Pancreas (tissue), 10 donors: ENCODE measurements around the gene SLC8A2. TPM values are rescaled to one million over a fixed set of nuclear protein-coding genes. Genes with fewer than 3 reads are reported as not detected.
A peak's percentile ranks its signal among the peaks of the same experiment; 100 is the strongest.
"Not testable (repeated sequence)": the region's sequence is repeated elsewhere in the genome, so short reads cannot be mapped to it uniquely, and the experiment has no call there.

Experiments used
- ATAC-seq, 4 donors: fragments of 200-7000 bp; cut with Tn5 transposase; one replicate each; pipeline versions ENCODE4 v1.8.0 to v1.9.1; 2020; ENCODE audit warnings: mild to moderate bottlenecking in 4 of 4, moderate library complexity in 4 of 4
- DNase-seq, 6 donors: peaks; one replicate each; pipeline ENCODE4 v3.0.0-alpha.2; 2020
- FAIRE-seq: peaks from 2 replicates; lab custom pipeline; 2012; peaks lifted over from hg19 to GRCh38; lab: Jason Lieb, UNC
- H3K27ac ChIP-seq, 4 donors: fragments of 200-600 bp; sonication (generic); 1 replicate in 3 of 4; 2 replicates in 1 of 4; pipeline versions ENCODE4 v1.5.0 to v1.8.0; 2020
- H3K27me3 ChIP-seq, 4 donors: fragments of 200-600 bp; one replicate each; pipeline ENCODE4 v1.8.0; 2021
- H3K36me3 ChIP-seq, 3 donors: fragments of 200-600 bp; sonication (generic) in 1 of 3; one replicate each; pipeline versions ENCODE4 v1.5.0 to v1.8.0; 2020 to 2021
- H3K4me1 ChIP-seq, 3 donors: fragments of 200-600 bp; one replicate each; pipeline ENCODE4 v1.8.0; 2021
- H3K4me3 ChIP-seq, 4 donors: fragments of 200-600 bp; sonication (generic) in 2 of 4; one replicate each; pipeline versions ENCODE4 v1.5.0 to v1.8.0; 2020 to 2021
- H3K9me3 ChIP-seq, 4 donors: fragments of 200-600 bp; one replicate each; pipeline ENCODE4 v1.8.0; 2021
- CTCF ChIP-seq, 4 donors: fragments of 200-600 bp; sonication (generic) in 3 of 4; IDR thresholded peaks; one replicate each; pipeline versions ENCODE4 v1.5.0 to v1.8.0; 2021; ENCODE audit warnings: antibody characterized with exemption in 4 of 4
- WGBS, 2 donors: extraction: QIAGEN DNeasy Blood & Tissue Kit; methylation state at CpG; one replicate each; pipeline ENCODE4 v1.1.7; 2013; 5-methylcytosine and 5-hydroxymethylcytosine counted together
- intact Hi-C, 3 donors: fragments of 100-400 bp; cut with DNase I; formaldehyde crosslinking; loops; one replicate each; pipeline versions ENCODE4 v1.11.1 to v1.14.2; 2022
- polyA plus RNA-seq, 2 donors: library from polyadenylated mRNA; stranded (reverse); fragments of 200-250 nt; gene quantifications; one replicate each; pipeline ENCODE4 v1.2.3, GENCODE V29; 2013
- total RNA-seq, 6 donors: library from RNA; stranded (reverse); fragmentation: NEBNext Ultra II Directional in 4 of 6; extraction: Animal tissue kit (Norgen Biotek cat#: 25700) in 4 of 6; gene quantifications; one replicate each; pipeline versions ENCODE4 v1.2.1 to v1.2.4, GENCODE V29; 2021 to 2023
- donor health status: healthy with polysubstance abuse.
- donor health status: DM: no; HTN: no; CAD: no; lungs with moderate emphysema.
- donor health status: DM: no; HTN: no; CAD: no.
- donor health status: control.
- donor health status: control.
- donor health status: Bipolar disorder and iron deficiency.
- donor health status: DM: yes; HTN: yes; CAD: no.
- donor health status: DM: no; HTN: no; CAD: no.
- donor health status: DM: no; HTN: no; CAD: no.
- donor health status: DM: yes; HTN: yes; CAD: no.

The SLC8A2 gene
- total and polyA plus RNA-seq, 8 donors: 2.6 to 8.3 (median 6.3) TPM

DNA sequence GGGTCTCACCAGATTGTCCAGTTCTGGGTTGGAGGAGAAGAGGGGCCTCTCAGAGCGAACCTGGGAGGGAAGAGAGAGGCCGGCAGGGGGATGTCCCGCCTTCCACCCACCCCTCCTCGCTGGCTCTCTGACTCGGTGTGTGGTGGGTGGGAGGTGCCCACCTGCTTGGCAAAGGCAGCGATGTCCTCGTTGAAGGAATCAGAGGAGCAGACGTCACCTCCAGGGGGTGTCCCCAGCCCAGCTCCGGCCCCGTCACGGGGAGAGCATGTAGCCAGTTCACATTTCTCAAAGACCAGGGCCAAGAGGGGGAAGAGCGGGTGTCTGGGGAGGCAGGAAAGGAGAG lies 55.1 kb downstream of the SLC8A2 start:
- intact Hi-C loops: no loop called here
- Histone ChIP-seq H3K4me3 (no peak overlapping the region), H3K27ac (no peak overlapping the region), H3K36me3 (no peaks in the 10 kb centered on the region), H3K9me3 (no peaks in the 10 kb centered on the region), H3K4me1 (no peaks in the 10 kb centered on the region), H3K27me3 (peaks cover 0 to 18% (median 0%) of the 10 kb centered on the region in 4 donors)
- TF ChIP-seq CTCF (IDR thresholded peaks at IDR 0.05): no peak
- ATAC-seq (no peak), FAIRE-seq (no peak), DNase-seq (no peak)
- 19 to 30% methylated on average over 9 to 12 of the region's 12 CpGs for WGBS, 2 donors

- ATAC-seq (no peak), FAIRE-seq (no peak), DNase-seq (no peak)
- TF ChIP-seq CTCF (IDR thresholded peaks at IDR 0.05): no peak
- no peaks in the 10 kb centered on the region for H3K36me3 ChIP-seq
- intact Hi-C loops: no loop called here
- H3K27ac ChIP-seq: no peak overlapping the region
- H3K9me3 ChIP-seq: no peaks in the 10 kb centered on the region
- no peak overlapping the region for H3K4me3 ChIP-seq
- peaks cover 0 to 13% (median 0%) of the 10 kb centered on the region in 4 donors for H3K27me3 ChIP-seq
- no peaks in the 10 kb centered on the region for H3K4me1 ChIP-seq
- 68 to 83% methylated on average over 20 to 21 of the region's 21 CpGs for WGBS, 2 donors
Observed at GRCh38 chr19:47415953-47416642, 55.6 kb downstream of the SLC8A2 start.

DNA sequence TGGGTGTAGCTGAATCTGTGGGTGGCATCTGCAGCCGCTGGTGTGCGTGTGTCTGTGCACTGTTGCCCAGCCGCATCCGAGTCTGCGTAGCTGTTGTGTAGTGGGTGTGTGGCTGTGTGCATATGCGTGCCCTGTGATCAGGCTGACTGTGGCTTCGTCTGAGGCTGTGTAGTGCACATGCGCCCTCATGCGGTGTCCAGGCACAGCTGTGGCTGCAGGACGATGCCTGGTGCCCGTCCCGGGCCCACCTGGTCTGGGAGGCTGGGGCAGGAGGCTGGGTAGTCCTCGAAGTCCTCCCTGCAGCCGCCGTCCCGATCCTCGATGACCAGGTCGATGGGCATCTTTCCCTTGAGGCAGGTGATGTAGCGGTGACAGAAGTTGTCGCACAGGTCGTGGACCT lies 57.2 kb downstream of the SLC8A2 start:
- no peaks in the 10 kb centered on the region for H3K9me3 ChIP-seq
- no peaks in the 10 kb centered on the region for H3K36me3 ChIP-seq
- ATAC-seq (peak in 3 of 4 donors; percentile 45 to 60 (median 48)), DNase-seq (peak in 1 of 6 donors; percentile 67), FAIRE-seq (no peak)
- H3K4me3 ChIP-seq: no peak overlapping the region
- no peak for TF ChIP-seq CTCF (IDR thresholded peaks at IDR 0.05)
- no peaks in the 10 kb centered on the region for H3K4me1 ChIP-seq
- H3K27me3 ChIP-seq: peaks cover 0 to 5% (median 0%) of the 10 kb centered on the region in 4 donors
- 46 to 49% methylated on average over 20 to 21 of the region's 21 CpGs for WGBS, 2 donors
- H3K27ac ChIP-seq: no peak overlapping the region
- intact Hi-C loops: no loop called here

DNA sequence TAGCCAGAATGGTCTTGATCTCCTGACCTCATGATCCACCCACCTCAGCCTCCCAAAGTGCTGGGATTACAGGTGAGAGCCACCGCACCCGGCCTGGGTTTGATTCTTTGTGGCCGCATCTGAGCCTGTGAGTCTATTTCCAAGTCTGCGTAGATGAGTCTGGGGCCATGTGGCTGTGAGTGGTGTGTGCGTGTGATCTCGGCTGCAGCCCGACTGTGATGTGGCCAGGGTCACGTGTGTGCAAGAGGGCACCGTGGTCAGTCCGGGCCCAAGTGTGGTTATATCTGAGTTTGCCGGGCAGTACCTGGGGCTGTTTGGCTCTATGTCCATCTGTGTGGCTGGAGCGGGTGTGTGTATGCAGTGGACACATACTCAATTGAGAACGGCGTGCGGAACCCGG lies 57.8 kb downstream of the SLC8A2 start:
- no peaks in the 10 kb centered on the region for H3K9me3 ChIP-seq
- no peak for DNase-seq
- H3K36me3 ChIP-seq: no peaks in the 10 kb centered on the region
- no peaks in the 10 kb centered on the region for H3K4me1 ChIP-seq
- H3K27me3 ChIP-seq: peaks cover 0 to 4% (median 0%) of the 10 kb centered on the region in 4 donors
- H3K27ac ChIP-seq: no peak overlapping the region
- intact Hi-C loops: no loop called here
- FAIRE-seq: no peak
- 79 to 85% methylated on average over 16 of the region's 16 CpGs for WGBS, 2 donors
- no peak for ATAC-seq
- TF ChIP-seq CTCF (IDR thresholded peaks at IDR 0.05): no peak
- H3K4me3 ChIP-seq: no peak overlapping the region

GRCh38 chr19:47411696-47412095 lies 60.0 kb downstream of the SLC8A2 start:
- FAIRE-seq, H3K9me3 ChIP-seq, H3K4me1 ChIP-seq, intact Hi-C loops, DNase-seq, ATAC-seq, H3K4me3 ChIP-seq, H3K36me3 ChIP-seq, H3K27me3 ChIP-seq, H3K27ac ChIP-seq: not testable (repeated sequence)
- WGBS, 2 donors: 46 to 58% methylated on average over 9 of the region's 9 CpGs
